Activated T-helper 1 cell treated with anti-CD3 and anti-CD28 coated beads, Interleukin-12 subunit alpha, Interleukin-12 subunit beta, Interleukin-2, Interleukin-4 antibody, amounts not matched to agents 30 ng/mL and 10 ng/mL and 1 ng/mL, durations not matched to agents 14 hours and 24 hours and 36 hours (primary cell): Measurements from ENCODE around the gene PROZ. TPM values are rescaled to one million over a fixed set of nuclear protein-coding genes. Genes with fewer than 3 reads are reported as not detected.

ENCODE experiments used
- DNase-seq: peaks from one replicate; pipeline ENCODE4 v3.0.0; 2021; ENCODE audit warnings: low spot score
- H3K27ac Mint-ChIP-seq: one replicate; pipeline ENCODE4 v1.8.0; 2021; ENCODE audit warnings: mild to moderate bottlenecking, mixed read lengths
- H3K27me3 Mint-ChIP-seq: one replicate; pipeline ENCODE4 v1.8.0; 2022; ENCODE audit warnings: mild to moderate bottlenecking, moderate library complexity, mixed read lengths; ENCODE audit not compliant: insufficient read depth
- H3K36me3 Mint-ChIP-seq: one replicate; pipeline ENCODE4 v1.8.0; 2021; ENCODE audit warnings: low read depth, mixed read lengths
- H3K4me1 Mint-ChIP-seq: one replicate; pipeline ENCODE4 v1.8.0; 2021; ENCODE audit warnings: low read depth, mixed read lengths
- H3K4me3 Mint-ChIP-seq: one replicate; pipeline ENCODE4 v1.8.0; 2021; ENCODE audit warnings: mild to moderate bottlenecking, moderate library complexity, mixed read lengths
- H3K9me3 Mint-ChIP-seq: one replicate; pipeline ENCODE4 v1.8.0; 2021; ENCODE audit warnings: mixed read lengths
- intact Hi-C: fragments of 100-400 bp; cut with micrococcal nuclease; formaldehyde crosslinking; loops from one replicate; pipeline ENCODE4 v1.15.1; 2024
- total RNA-seq: library from RNA; stranded (reverse); gene quantifications from 2 replicates; pipeline ENCODE4 v1.2.3, GENCODE V29; 2022

Gene PROZ
- total RNA-seq, 1 donor from 2014 or later, result not detected

DNA sequence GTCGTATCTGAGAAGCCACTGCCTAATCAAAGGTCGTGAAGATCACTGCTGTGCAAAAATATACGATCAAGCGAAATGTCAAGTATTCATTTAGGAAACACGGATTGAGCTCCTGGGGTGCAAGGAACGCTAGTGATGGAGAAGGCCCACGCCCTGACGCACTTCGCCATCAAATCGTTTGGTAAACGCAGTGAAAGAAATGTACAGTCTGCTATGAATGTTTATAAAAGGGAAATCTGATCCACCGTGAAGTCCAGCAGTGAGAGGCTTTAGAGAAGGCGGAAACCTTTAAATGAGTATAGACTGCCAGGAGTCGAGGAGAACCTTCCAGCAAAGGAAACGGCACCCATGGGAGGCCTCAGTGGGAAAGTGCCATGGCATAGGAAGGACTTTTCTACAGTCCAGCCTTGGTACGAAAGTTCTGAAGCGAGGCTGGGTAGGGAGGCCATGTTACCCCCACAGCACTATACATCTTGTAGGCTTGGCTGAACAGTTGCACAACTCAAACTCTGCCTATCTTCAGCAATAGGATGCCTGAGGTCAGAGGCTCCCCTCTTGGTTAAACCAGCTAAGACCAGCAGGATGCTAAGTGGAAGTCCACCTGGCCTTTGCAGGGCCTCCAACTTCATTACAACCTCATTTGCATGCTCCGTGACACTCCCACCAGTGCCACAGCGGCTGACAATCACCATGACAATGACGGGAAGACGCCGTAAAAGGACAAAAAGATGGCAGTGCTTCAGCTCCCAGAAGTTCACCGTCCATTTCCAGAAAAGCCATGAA is 29.6 kb downstream of the PROZ start:
- Mint-ChIP-seq H3K9me3 (no peaks in the 10 kb centered on the region), H3K27me3 (no peaks in the 10 kb centered on the region), H3K27ac (no peak overlapping the region), H3K36me3 (peaks cover 60% of the 10 kb centered on the region), H3K4me3 (no peak overlapping the region), H3K4me1 (peaks cover 43% of the 10 kb centered on the region)
- intact Hi-C loops, result loop anchor here (2.0 kb wide), 1 partner anchor 21 kb away; the partner anchor contains the start of genes CUL4A and PCID2
- no peak for DNase-seq

DNA sequence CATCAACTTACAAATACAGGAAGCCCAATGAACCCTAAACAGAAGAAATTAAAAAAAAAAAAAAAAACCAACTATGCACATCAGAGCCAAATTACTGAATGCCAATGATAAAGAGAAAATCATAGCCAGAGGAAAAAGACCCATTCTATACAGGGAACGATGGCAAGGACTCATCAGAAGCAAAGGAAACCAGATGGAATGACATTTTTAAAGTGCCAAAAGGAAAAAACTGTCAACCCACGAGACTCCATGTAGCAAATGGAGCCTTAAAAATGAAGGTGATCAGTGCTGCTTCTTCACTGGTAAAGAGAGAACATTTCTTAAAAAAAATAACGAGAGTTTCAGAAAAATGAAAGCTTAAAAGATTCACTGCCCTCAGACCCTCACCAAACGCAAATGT is 31.7 kb downstream of the PROZ start:
- Mint-ChIP-seq H3K36me3 (peaks cover 61% of the 10 kb centered on the region), H3K4me3 (no peak overlapping the region), H3K9me3 (no peaks in the 10 kb centered on the region), H3K27ac (no peak overlapping the region), H3K27me3 (no peaks in the 10 kb centered on the region), H3K4me1 (peaks cover 38% of the 10 kb centered on the region)
- DNase-seq, result no peak
- intact Hi-C loops, result no loop called here

- Mint-ChIP-seq H3K9me3 (no peaks in the 10 kb centered on the region), H3K36me3 (peaks cover 65% of the 10 kb centered on the region), H3K27ac (no peak overlapping the region), H3K4me1 (peaks cover 22% of the 10 kb centered on the region), H3K4me3 (no peak overlapping the region), H3K27me3 (no peaks in the 10 kb centered on the region)
- intact Hi-C loops, result no loop called here
- DNase-seq, result no peak
These were observed 33.8 kb downstream of the PROZ start for GRCh38 chr13:113192279-113192678.

DNA sequence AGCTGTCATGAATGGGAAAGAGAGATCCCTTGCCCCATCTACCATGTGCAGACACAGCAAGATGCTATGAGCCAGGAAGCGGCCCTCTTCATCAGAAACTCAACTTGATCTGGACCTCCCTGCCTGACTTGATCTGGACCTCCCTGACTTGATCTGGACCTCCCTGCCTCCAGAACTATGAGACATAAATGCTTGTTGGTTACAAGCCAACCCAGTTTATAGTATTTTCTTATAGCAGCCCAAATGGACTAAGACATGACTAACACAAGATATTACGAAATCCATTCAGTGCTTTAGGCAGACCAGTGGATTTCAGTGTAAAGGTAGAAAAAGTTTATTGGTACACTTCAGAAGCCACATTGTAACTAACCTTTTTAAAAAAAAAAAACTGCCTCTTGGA is 34.5 kb downstream of the PROZ start:
- no peaks in the 10 kb centered on the region for H3K9me3 Mint-ChIP-seq
- DNase-seq, result no peak
- H3K27ac Mint-ChIP-seq, result no peak overlapping the region
- H3K27me3 Mint-ChIP-seq, result no peaks in the 10 kb centered on the region
- H3K4me1 Mint-ChIP-seq, result peaks cover 16% of the 10 kb centered on the region
- no peak overlapping the region for H3K4me3 Mint-ChIP-seq
- peaks cover 62% of the 10 kb centered on the region for H3K36me3 Mint-ChIP-seq
- intact Hi-C loops, result no loop called here

DNA sequence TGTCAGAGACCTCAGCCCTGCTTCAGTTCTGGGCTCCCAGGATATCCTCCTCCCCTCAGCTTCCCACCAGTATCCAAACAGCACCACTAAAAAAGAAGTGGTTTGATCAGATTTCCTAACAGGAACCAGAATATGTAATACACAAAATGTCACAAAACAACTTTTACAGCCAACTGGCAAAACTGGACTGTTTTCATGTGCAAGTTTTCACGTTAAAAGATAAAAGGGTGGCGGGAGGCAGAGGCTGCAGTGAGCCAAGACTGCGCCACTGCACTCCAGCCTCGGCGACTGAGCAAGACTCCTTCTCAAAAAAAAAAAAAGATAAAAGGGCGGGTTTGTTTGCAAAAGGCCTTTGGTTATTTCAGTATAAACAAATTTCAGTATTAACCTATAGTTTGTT is 36.9 kb downstream of the PROZ start:
- no peaks in the 10 kb centered on the region for H3K4me1 Mint-ChIP-seq
- no peak overlapping the region for H3K4me3 Mint-ChIP-seq
- H3K36me3 Mint-ChIP-seq, result peaks cover 49% of the 10 kb centered on the region

DNA sequence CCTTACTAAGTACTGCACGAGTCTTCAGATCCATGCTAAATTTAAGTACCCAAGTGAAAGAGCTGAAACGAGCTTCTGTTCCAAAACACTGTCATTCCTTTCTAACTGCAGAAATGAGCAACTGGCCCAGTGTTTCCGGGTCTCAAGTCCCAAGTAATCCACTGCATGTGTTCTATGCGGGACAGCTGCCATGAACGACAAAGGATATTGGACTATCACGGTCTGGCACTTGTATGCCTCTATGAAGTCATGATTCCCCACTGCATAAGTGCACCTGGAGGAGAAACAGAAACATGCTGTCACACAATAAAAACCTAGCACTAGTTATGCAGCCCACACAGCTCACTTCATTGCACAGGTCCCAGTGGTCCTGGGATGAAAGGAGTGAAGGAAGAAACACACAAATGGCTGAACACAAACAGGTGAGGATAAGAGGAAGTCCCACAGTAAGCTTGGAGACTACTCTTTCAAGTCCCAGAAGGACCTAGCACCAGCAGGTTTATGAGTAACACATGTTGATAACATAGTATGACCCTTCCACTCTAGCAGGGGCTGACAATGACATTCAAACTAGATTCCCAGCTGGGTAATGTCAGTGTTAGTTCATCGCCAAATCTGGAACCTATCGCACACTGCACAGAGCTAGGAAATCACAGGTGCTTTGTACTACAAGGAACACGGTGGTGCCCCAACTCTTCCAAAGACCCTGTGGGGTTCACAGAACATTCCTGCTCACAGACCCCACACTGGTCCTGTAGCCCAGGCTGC is 38.7 kb downstream of the PROZ start:
- no peak overlapping the region for H3K4me3 Mint-ChIP-seq
- H3K27me3 Mint-ChIP-seq, result no peaks in the 10 kb centered on the region

More for the DNA sequence above, 36.9 kb downstream of the PROZ start:
- DNase-seq, result no peak
- Mint-ChIP-seq H3K27ac (no peak overlapping the region), H3K27me3 (no peaks in the 10 kb centered on the region), H3K9me3 (no peaks in the 10 kb centered on the region)
- intact Hi-C loops, result no loop called here

GRCh38 chr13:113201815-113202214 is 43.4 kb downstream of the PROZ start:
- DNase-seq, result no peak
- Mint-ChIP-seq H3K27me3 (no peaks in the 10 kb centered on the region), H3K4me1 (peaks cover 47% of the 10 kb centered on the region), H3K27ac (no peak overlapping the region), H3K36me3 (peaks cover 29% of the 10 kb centered on the region), H3K9me3 (no peaks in the 10 kb centered on the region), H3K4me3 (no peak overlapping the region)
- intact Hi-C loops, result no loop called here

More for the DNA sequence above, 38.7 kb downstream of the PROZ start:
- intact Hi-C loops, result no loop called here
- H3K9me3 Mint-ChIP-seq, result no peaks in the 10 kb centered on the region
- H3K27ac Mint-ChIP-seq, result no peak overlapping the region
- H3K4me1 Mint-ChIP-seq, result peaks cover 8% of the 10 kb centered on the region
- peaks cover 43% of the 10 kb centered on the region for H3K36me3 Mint-ChIP-seq
- DNase-seq, result no peak

DNA sequence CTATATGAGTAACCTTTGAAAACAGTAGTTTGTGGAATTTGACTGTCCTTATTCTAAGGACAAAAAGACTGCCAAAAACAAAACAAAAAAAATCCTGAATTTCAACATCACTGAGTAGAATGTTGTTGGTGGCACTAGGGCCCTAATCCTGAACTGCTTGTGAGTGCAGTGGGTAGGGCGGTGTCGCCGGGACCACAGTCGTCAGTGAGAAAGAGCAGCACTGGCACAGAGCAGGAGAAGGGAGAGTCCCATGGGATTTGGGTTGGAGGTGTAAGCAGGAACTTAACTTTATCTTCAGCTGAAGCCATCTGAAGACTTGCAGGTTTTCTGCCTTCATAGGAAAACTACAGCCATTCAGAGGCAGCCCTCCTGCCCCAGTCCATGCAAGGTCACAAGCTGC is 44.5 kb downstream of the PROZ start:
- Mint-ChIP-seq H3K4me3 (no peak overlapping the region), H3K27me3 (no peaks in the 10 kb centered on the region), H3K27ac (no peak overlapping the region), H3K4me1 (peaks cover 58% of the 10 kb centered on the region), H3K36me3 (peaks cover 30% of the 10 kb centered on the region), H3K9me3 (no peaks in the 10 kb centered on the region)
- no peak for DNase-seq
- intact Hi-C loops, result no loop called here

GRCh38 chr13:113203507-113204377 is 45.3 kb downstream of the PROZ start:
- no peak overlapping the region for H3K27ac Mint-ChIP-seq
- no peak for DNase-seq
- no peaks in the 10 kb centered on the region for H3K27me3 Mint-ChIP-seq
- intact Hi-C loops, result no loop called here
- no peak overlapping the region for H3K4me3 Mint-ChIP-seq
- peaks cover 29% of the 10 kb centered on the region for H3K36me3 Mint-ChIP-seq
- peaks cover 58% of the 10 kb centered on the region for H3K4me1 Mint-ChIP-seq
- no peaks in the 10 kb centered on the region for H3K9me3 Mint-ChIP-seq

DNA sequence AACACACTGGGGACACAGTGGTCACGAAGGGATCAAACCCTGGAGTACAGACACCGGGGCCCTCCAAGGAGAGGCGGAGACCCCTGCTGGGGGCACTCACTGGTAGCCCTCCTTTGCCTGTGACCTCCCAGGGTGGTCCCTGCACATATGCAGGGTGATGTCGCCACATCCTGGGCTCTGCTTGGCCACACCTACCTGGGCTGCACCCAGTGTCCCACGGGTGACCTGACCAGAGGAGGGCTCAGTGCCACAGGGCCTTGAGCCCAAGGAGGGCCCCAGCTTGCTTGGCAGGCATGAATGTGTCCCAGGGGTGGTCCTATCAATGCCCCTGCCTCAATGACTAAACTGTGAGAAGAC is 45.9 kb downstream of the PROZ start:
- peaks cover 29% of the 10 kb centered on the region for H3K36me3 Mint-ChIP-seq
- intact Hi-C loops, result no loop called here
- H3K4me3 Mint-ChIP-seq, result no peak overlapping the region
- H3K27me3 Mint-ChIP-seq, result no peaks in the 10 kb centered on the region
- H3K9me3 Mint-ChIP-seq, result no peaks in the 10 kb centered on the region
- no peak for DNase-seq
- H3K4me1 Mint-ChIP-seq, result peaks cover 58% of the 10 kb centered on the region
- H3K27ac Mint-ChIP-seq, result no peak overlapping the region

DNA sequence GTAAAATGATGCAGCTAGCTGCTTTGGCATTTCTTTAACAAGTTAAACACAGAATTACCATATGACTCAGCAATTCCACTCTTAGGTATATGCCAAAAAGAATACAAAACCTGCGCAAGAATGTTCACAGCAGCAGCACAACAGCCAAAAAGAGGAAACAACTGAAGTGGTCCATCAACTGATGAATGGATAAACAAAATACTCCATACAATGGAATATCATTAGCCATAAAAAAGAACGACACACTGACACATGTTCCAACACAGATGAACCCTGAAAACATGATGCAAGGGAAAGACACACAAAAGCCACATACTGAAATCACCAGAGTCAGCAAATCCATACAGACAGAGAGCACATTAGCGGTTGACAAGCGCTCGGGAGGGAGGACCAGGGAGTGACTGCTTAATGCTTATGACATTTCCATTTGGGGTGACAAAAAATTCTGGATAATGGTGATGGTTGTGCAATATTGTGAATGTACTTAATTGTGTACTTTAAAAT is 47.0 kb downstream of the PROZ start:
- peak overlapping the region; percentile 73 for H3K4me3 Mint-ChIP-seq
- H3K27ac Mint-ChIP-seq, result peak overlapping the region; percentile 81
- peaks cover 58% of the 10 kb centered on the region for H3K4me1 Mint-ChIP-seq
- intact Hi-C loops, result loop anchor here (5.0 kb wide), 1 partner anchor 518 kb away; no protein-coding TSS in a partner anchor
- no peaks in the 10 kb centered on the region for H3K9me3 Mint-ChIP-seq
- no peaks in the 10 kb centered on the region for H3K27me3 Mint-ChIP-seq
- H3K36me3 Mint-ChIP-seq, result peaks cover 22% of the 10 kb centered on the region
- DNase-seq, result no peak

DNA sequence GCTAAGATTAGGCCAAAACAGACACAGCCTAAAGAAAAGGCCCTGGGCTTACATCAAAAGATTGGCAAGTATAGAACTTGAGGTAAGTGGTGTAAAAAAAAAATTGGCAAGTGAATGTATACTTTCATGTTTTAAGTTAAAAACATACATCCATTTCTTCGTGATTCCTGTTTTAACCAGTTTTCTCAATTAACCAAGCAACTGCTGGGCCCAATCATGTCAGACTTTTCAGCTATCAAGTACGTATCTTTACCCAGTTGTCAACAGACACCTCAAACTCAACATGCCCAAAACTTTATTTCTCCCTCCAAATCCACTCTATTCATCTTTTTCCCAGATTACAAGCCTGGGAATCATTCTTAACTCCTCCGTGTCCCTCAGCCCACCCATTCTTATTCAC is 49.0 kb downstream of the PROZ start:
- H3K36me3 Mint-ChIP-seq, result peaks cover 35% of the 10 kb centered on the region
- no peaks in the 10 kb centered on the region for H3K9me3 Mint-ChIP-seq
- no peak for DNase-seq
- no peaks in the 10 kb centered on the region for H3K27me3 Mint-ChIP-seq
- H3K27ac Mint-ChIP-seq, result peak overlapping the region; percentile 46
- H3K4me3 Mint-ChIP-seq, result peak overlapping the region; percentile 94
- peaks cover 66% of the 10 kb centered on the region for H3K4me1 Mint-ChIP-seq
- intact Hi-C loops, result loop anchor here (5.0 kb wide), 1 partner anchor 520 kb away; no protein-coding TSS in a partner anchor
